Duodenal mucosa (tissue), 2 donors: Measurements from ENCODE around the gene ZNF473.

Experiments used
- H3K27ac ChIP-seq: one replicate; pipeline ENCODE4 v1.7.0; 2013; ENCODE audit warnings: low read depth, low read length
- H3K27me3 ChIP-seq, 2 donors: one replicate each; pipeline ENCODE4 v1.7.0; 2013; ENCODE audit warnings: low read length in 2 of 2, control low read depth in 1 of 2; ENCODE audit not compliant: insufficient read depth in 2 of 2, control insufficient read depth in 1 of 2
- H3K36me3 ChIP-seq, 2 donors: one replicate each; pipeline ENCODE4 v1.7.0; 2013; ENCODE audit warnings: low read length in 2 of 2, control low read depth in 1 of 2; ENCODE audit not compliant: insufficient read depth in 2 of 2, control insufficient read depth in 1 of 2
- H3K4me1 ChIP-seq, 2 donors: one replicate each; pipeline ENCODE4 v1.7.0; 2013; ENCODE audit warnings: low read length in 2 of 2, control low read depth in 1 of 2; ENCODE audit not compliant: insufficient read depth in 2 of 2, control insufficient read depth in 1 of 2
- H3K4me3 ChIP-seq, 2 donors: one replicate each; pipeline ENCODE4 v1.7.0; 2013; ENCODE audit warnings: low read length in 2 of 2, low read depth in 1 of 2
- H3K9ac ChIP-seq, 2 donors: one replicate each; pipeline ENCODE4 v1.7.0; 2013; ENCODE audit warnings: low read length in 2 of 2, low read depth in 1 of 2
- H3K9me3 ChIP-seq, 2 donors: one replicate each; pipeline ENCODE4 v1.7.0; 2013; ENCODE audit warnings: low read length in 2 of 2, control low read depth in 1 of 2; ENCODE audit not compliant: control insufficient read depth in 1 of 2

Gene ZNF473

GRCh38 chr19:50002386-50002960 lies 23.3 kb upstream of the ZNF473 start:
- Histone ChIP-seq H3K9me3 (no peaks in the 10 kb centered on the region), H3K27ac (no peak overlapping the region), H3K4me3 (no peak overlapping the region), H3K9ac (no peak overlapping the region), H3K27me3 (no peaks in the 10 kb centered on the region), H3K36me3 (peaks cover 50 to 89% of the 10 kb centered on the region in 2 donors), H3K4me1 (peaks cover 0 to 6% of the 10 kb centered on the region in 2 donors)

- no peaks in the 10 kb centered on the region for H3K27me3 ChIP-seq
- peaks cover 56 to 89% of the 10 kb centered on the region in 2 donors for H3K36me3 ChIP-seq
- H3K9me3 ChIP-seq = no peaks in the 10 kb centered on the region
- peaks cover 0 to 6% of the 10 kb centered on the region in 2 donors for H3K4me1 ChIP-seq
- H3K27ac ChIP-seq = no peak overlapping the region
- no peak overlapping the region for H3K4me3 ChIP-seq
- no peak overlapping the region for H3K9ac ChIP-seq
These were observed 22.5 kb upstream of the ZNF473 start for GRCh38 chr19:50003254-50003788.

- H3K9ac ChIP-seq = no peak overlapping the region
- H3K4me3 ChIP-seq = no peak overlapping the region
- H3K27me3 ChIP-seq = no peaks in the 10 kb centered on the region
- H3K27ac ChIP-seq = no peak overlapping the region
- H3K4me1 ChIP-seq = peaks cover 0 to 6% of the 10 kb centered on the region in 2 donors
- peaks cover 55 to 89% of the 10 kb centered on the region in 2 donors for H3K36me3 ChIP-seq
- H3K9me3 ChIP-seq = no peaks in the 10 kb centered on the region
These were observed 21.9 kb upstream of the ZNF473 start for GRCh38 chr19:50003810-50004419.

- Histone ChIP-seq H3K27ac (no peak overlapping the region), H3K9me3 (no peaks in the 10 kb centered on the region), H3K4me3 (no peak overlapping the region), H3K9ac (no peak overlapping the region), H3K4me1 (peaks cover 0 to 6% of the 10 kb centered on the region in 2 donors), H3K36me3 (peaks cover 45 to 80% of the 10 kb centered on the region in 2 donors), H3K27me3 (no peaks in the 10 kb centered on the region)
These were observed 20.4 kb upstream of the ZNF473 start for GRCh38 chr19:50005428-50005827.

- Histone ChIP-seq H3K4me1 (peaks cover 0 to 6% of the 10 kb centered on the region in 2 donors), H3K9me3 (no peaks in the 10 kb centered on the region), H3K36me3 (peaks cover 38 to 63% of the 10 kb centered on the region in 2 donors), H3K4me3 (no peak overlapping the region), H3K27ac (no peak overlapping the region), H3K9ac (no peak overlapping the region), H3K27me3 (no peaks in the 10 kb centered on the region)
These were observed 18.6 kb upstream of the ZNF473 start for GRCh38 chr19:50007170-50007569.

GRCh38 chr19:50007947-50008346 lies 17.9 kb upstream of the ZNF473 start:
- peaks cover 0 to 6% of the 10 kb centered on the region in 2 donors for H3K4me1 ChIP-seq
- no peaks in the 10 kb centered on the region for H3K27me3 ChIP-seq
- H3K27ac ChIP-seq = no peak overlapping the region
- no peak overlapping the region for H3K4me3 ChIP-seq
- H3K9me3 ChIP-seq = no peaks in the 10 kb centered on the region
- H3K36me3 ChIP-seq = peaks cover 32 to 56% of the 10 kb centered on the region in 2 donors
- H3K9ac ChIP-seq = no peak overlapping the region

- Histone ChIP-seq H3K9me3 (no peaks in the 10 kb centered on the region), H3K4me1 (peaks cover 0 to 6% of the 10 kb centered on the region in 2 donors), H3K27ac (no peak overlapping the region), H3K9ac (no peak overlapping the region), H3K27me3 (no peaks in the 10 kb centered on the region), H3K36me3 (peaks cover 31 to 56% of the 10 kb centered on the region in 2 donors), H3K4me3 (no peak overlapping the region)
These were observed 17.3 kb upstream of the ZNF473 start for GRCh38 chr19:50008532-50008931.

- Histone ChIP-seq H3K4me3 (no peak overlapping the region), H3K4me1 (peaks cover 0 to 7% of the 10 kb centered on the region in 2 donors), H3K27me3 (no peaks in the 10 kb centered on the region), H3K9me3 (no peaks in the 10 kb centered on the region), H3K27ac (no peak overlapping the region), H3K36me3 (peaks cover 23 to 55% of the 10 kb centered on the region in 2 donors), H3K9ac (no peak overlapping the region)
These were observed 9.5 kb upstream of the ZNF473 start for GRCh38 chr19:50016225-50016807.

GRCh38 chr19:50020481-50020880 lies 5.3 kb upstream of the ZNF473 start:
- Histone ChIP-seq H3K36me3 (peaks cover 8 to 37% of the 10 kb centered on the region in 2 donors), H3K27me3 (no peaks in the 10 kb centered on the region), H3K9me3 (no peaks in the 10 kb centered on the region), H3K4me1 (peaks cover 16 to 28% of the 10 kb centered on the region in 2 donors), H3K9ac (no peak overlapping the region), H3K4me3 (no peak overlapping the region), H3K27ac (no peak overlapping the region)

GRCh38 chr19:50022823-50023222 lies 3.0 kb upstream of the ZNF473 start:
- no peak overlapping the region for H3K27ac ChIP-seq
- H3K27me3 ChIP-seq = no peaks in the 10 kb centered on the region
- peaks cover 0 to 20% of the 10 kb centered on the region in 2 donors for H3K36me3 ChIP-seq
- no peak overlapping the region for H3K4me3 ChIP-seq
- H3K9ac ChIP-seq = no peak overlapping the region
- peaks cover 21 to 38% of the 10 kb centered on the region in 2 donors for H3K4me1 ChIP-seq
- H3K9me3 ChIP-seq = no peaks in the 10 kb centered on the region
